ENCODE data around the gene NPAS2.

The NPAS2 gene

GRCh38 chr2:100887039-100887578, 67.2 kb downstream of the NPAS2 start:
- H3K27me3 ChIP-seq (ENCODE audit: control insufficient read depth in 5 of 5, insufficient read depth in 4 of 5, low read length in 5 of 5) = no peaks in the 10 kb centered on the region
- no peaks in the 10 kb centered on the region for H3K36me3 ChIP-seq (ENCODE audit: control insufficient read depth in 5 of 5, insufficient read depth in 5 of 5, low read length in 5 of 5)
- H3K9me3 ChIP-seq (ENCODE audit: control insufficient read depth in 5 of 5, low read length in 5 of 5) = no peaks in the 10 kb centered on the region
- peaks cover 0 to 5% (median 3%) of the 10 kb centered on the region in 5 donors for H3K4me1 ChIP-seq (ENCODE audit: control insufficient read depth in 5 of 5, insufficient read depth in 5 of 5, low read length in 5 of 5)
- no peak overlapping the region for H3K9ac ChIP-seq (ENCODE audit: low read length in 5 of 5)
- H3K4me3 ChIP-seq (ENCODE audit: low read depth in 1 of 5, low read length in 5 of 5) = no peak overlapping the region
- no peak overlapping the region for H3K27ac ChIP-seq (ENCODE audit: low read depth, low read length)

DNA sequence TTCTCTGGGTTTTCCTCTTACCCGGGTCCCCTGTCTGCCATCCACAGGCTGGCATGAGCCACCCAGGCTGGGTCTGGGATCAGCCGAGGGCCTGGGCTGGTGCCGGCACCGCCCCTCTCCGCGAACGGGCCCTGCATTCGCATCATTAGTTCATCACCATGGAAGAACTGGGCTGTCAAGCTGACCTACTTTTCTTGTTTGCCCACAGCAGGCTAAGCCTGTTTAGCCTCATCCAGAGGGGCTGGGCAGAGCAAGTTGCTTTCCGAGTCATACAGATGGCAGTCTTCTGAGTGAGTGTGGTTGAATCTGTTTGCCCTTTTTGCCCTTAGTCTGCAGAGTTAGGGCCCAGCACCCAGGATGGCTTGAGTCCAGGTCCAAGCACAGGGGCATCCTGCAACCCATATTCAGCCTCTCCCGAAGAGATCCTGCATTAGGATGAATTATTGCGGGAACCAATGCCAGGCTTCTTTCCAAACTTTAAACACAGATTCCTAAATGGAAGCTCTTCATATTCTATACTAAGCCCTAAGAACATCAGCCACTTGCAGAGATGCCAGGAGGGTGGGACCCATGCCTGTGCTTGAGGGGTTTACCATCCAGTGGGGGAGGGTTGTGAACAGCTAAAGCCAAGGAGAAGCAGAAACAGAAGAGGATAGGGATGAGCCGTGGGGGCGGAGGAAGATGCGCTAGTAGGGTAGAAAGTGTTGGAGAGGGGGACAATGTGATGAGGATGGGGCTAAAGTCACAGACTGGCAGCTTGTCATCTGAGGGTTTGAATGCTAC, 68.0 kb downstream of the NPAS2 start:
- H3K4me1 ChIP-seq (ENCODE audit: control insufficient read depth in 5 of 5, insufficient read depth in 5 of 5, low read length in 5 of 5) = peaks cover 0 to 11% (median 3%) of the 10 kb centered on the region in 5 donors
- no peaks in the 10 kb centered on the region for H3K36me3 ChIP-seq (ENCODE audit: control insufficient read depth in 5 of 5, insufficient read depth in 5 of 5, low read length in 5 of 5)
- no peaks in the 10 kb centered on the region for H3K9me3 ChIP-seq (ENCODE audit: control insufficient read depth in 5 of 5, low read length in 5 of 5)
- H3K27ac ChIP-seq (ENCODE audit: low read depth, low read length) = no peak overlapping the region
- no peaks in the 10 kb centered on the region for H3K27me3 ChIP-seq (ENCODE audit: control insufficient read depth in 5 of 5, insufficient read depth in 4 of 5, low read length in 5 of 5)
- no peak overlapping the region for H3K4me3 ChIP-seq (ENCODE audit: low read depth in 1 of 5, low read length in 5 of 5)
- H3K9ac ChIP-seq (ENCODE audit: low read length in 5 of 5) = no peak overlapping the region

- Histone ChIP-seq H3K9me3 (ENCODE audit: control insufficient read depth in 5 of 5, low read length in 5 of 5) (no peaks in the 10 kb centered on the region), H3K27ac (ENCODE audit: low read depth, low read length) (no peak overlapping the region), H3K4me1 (ENCODE audit: control insufficient read depth in 5 of 5, insufficient read depth in 5 of 5, low read length in 5 of 5) (peaks cover 0 to 11% (median 3%) of the 10 kb centered on the region in 5 donors), H3K36me3 (ENCODE audit: control insufficient read depth in 5 of 5, insufficient read depth in 5 of 5, low read length in 5 of 5) (no peaks in the 10 kb centered on the region), H3K4me3 (ENCODE audit: low read depth in 1 of 5, low read length in 5 of 5) (no peak overlapping the region), H3K9ac (ENCODE audit: low read length in 5 of 5) (no peak overlapping the region), H3K27me3 (ENCODE audit: control insufficient read depth in 5 of 5, insufficient read depth in 4 of 5, low read length in 5 of 5) (no peaks in the 10 kb centered on the region)
Observed at GRCh38 chr2:100888601-100889000, 68.7 kb downstream of the NPAS2 start.

GRCh38 chr2:100889286-100889685, 69.3 kb downstream of the NPAS2 start:
- H3K36me3 ChIP-seq (ENCODE audit: control insufficient read depth in 5 of 5, insufficient read depth in 5 of 5, low read length in 5 of 5) = no peaks in the 10 kb centered on the region
- no peaks in the 10 kb centered on the region for H3K27me3 ChIP-seq (ENCODE audit: control insufficient read depth in 5 of 5, insufficient read depth in 4 of 5, low read length in 5 of 5)
- no peaks in the 10 kb centered on the region for H3K9me3 ChIP-seq (ENCODE audit: control insufficient read depth in 5 of 5, low read length in 5 of 5)
- H3K27ac ChIP-seq (ENCODE audit: low read depth, low read length) = no peak overlapping the region
- H3K9ac ChIP-seq (ENCODE audit: low read length in 5 of 5) = no peak overlapping the region
- peaks cover 0 to 11% (median 4%) of the 10 kb centered on the region in 5 donors for H3K4me1 ChIP-seq (ENCODE audit: control insufficient read depth in 5 of 5, insufficient read depth in 5 of 5, low read length in 5 of 5)
- no peak overlapping the region for H3K4me3 ChIP-seq (ENCODE audit: low read depth in 1 of 5, low read length in 5 of 5)

DNA sequence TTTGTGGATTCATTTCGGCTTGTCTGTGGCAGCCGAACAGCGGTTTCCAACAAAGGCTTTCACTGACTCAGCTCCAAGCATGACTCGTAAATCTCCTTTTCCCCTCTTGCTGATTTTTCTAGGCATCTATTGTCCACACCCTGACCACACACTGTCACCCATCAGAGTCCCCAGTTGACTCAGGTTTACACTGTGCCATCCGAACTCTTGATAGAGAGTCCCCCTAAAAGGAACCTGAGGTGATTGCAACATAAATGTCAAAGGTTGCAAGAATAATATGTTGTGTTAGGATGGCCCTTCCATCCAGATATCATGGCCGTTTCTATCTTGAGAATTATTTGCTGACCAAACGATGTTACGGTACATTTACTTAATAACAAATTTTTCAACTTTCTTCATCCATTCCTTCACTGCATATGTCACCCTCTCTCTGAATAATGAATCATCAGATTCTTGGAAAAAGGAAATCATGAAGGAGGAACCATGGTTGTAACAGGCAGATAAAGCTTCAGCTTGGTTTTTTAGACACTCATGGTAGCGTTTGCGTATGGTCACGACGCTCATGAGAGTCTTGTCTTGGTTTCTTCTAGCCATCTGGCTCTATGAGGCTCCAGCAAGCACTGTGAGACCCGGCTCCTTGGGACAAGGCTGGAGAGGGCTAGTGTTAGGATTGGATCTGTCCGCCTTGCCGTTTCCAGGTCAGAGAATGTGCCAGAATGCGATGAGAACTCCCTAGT, 72.1 kb downstream of the NPAS2 start:
- Histone ChIP-seq H3K9ac (ENCODE audit: low read length in 5 of 5) (no peak overlapping the region), H3K4me1 (ENCODE audit: control insufficient read depth in 5 of 5, insufficient read depth in 5 of 5, low read length in 5 of 5) (peaks cover 0 to 11% (median 4%) of the 10 kb centered on the region in 5 donors), H3K4me3 (ENCODE audit: low read depth in 1 of 5, low read length in 5 of 5) (peak overlapping the region in 1 of 5 donors; percentile 36), H3K9me3 (ENCODE audit: control insufficient read depth in 5 of 5, low read length in 5 of 5) (no peaks in the 10 kb centered on the region), H3K36me3 (ENCODE audit: control insufficient read depth in 5 of 5, insufficient read depth in 5 of 5, low read length in 5 of 5) (no peaks in the 10 kb centered on the region), H3K27me3 (ENCODE audit: control insufficient read depth in 5 of 5, insufficient read depth in 4 of 5, low read length in 5 of 5) (no peaks in the 10 kb centered on the region), H3K27ac (ENCODE audit: low read depth, low read length) (peak overlapping the region; percentile 39)

DNA sequence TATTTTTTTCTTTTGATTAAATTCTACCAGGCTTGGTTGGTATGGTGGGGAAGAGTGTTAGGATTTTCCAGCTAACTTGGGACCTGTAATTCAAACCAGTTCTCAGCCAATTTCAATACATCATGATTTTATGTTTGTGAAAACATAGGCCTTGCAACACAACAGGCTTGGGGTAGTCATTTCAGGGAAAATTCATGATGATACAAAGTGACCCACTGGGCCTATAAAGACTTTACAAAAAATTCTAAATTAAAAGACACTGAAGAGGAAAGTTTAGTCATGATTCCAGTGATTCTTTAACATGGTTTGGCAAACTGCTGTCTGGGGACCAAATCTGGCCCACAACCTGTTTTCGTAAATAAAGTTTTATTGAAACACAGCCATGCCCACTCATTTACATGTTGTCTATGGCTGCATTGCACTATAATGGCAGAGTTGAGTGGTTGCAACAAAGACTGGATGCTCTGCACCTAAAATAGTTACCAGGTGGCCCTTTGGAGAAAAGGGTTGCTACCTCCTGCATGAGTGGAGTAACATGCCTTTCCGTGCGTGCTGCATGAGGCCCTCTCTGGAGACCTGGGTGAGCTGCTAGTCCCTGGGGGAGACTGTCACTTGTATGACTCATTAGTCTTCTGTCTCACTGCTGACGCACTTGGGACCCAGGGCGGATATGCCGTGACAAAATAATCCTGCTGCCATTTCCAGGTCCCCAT, 73.6 kb downstream of the NPAS2 start:
- Histone ChIP-seq H3K4me1 (ENCODE audit: control insufficient read depth in 5 of 5, insufficient read depth in 5 of 5, low read length in 5 of 5) (peaks cover 0 to 11% (median 3%) of the 10 kb centered on the region in 5 donors), H3K27ac (ENCODE audit: low read depth, low read length) (peak overlapping the region; percentile 66)

DNA sequence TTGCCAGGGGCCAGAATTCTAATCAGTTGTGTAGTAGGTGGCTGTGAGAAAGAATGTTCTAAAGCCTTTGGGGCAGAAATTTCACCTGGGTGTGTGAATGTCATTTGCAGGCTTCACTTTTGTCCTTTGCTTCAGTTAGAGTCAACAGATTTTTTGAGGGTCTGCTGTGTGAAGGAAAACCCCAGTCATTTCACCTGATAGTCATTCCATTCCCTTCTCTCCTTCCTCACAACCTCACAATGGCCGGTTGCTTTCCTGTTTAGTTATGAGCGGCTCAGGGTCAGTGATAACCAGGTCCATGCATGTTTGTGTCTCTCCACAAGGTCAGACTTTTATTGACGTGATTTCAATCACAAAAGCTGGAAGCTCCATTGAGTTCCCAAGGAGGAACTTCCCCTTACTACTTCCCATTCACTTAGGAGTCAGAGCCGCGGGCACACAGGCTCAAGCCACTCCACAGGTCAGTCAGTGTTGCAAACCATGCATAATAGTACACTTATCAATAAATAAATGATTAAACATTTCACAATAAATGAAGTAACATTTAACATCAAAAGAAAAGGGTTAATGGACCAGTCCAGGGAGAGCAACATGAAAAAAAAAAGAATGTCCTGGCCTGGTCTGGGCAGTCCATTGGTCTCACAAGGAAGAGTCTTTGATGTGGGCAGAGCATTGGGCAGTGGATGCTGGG, 74.3 kb downstream of the NPAS2 start:
- H3K9me3 ChIP-seq (ENCODE audit: control insufficient read depth in 5 of 5, low read length in 5 of 5) = no peaks in the 10 kb centered on the region
- peaks cover 0 to 11% (median 3%) of the 10 kb centered on the region in 5 donors for H3K4me1 ChIP-seq (ENCODE audit: control insufficient read depth in 5 of 5, insufficient read depth in 5 of 5, low read length in 5 of 5)
- H3K9ac ChIP-seq (ENCODE audit: low read length in 5 of 5) = no peak overlapping the region
- no peak overlapping the region for H3K27ac ChIP-seq (ENCODE audit: low read depth, low read length)
- H3K27me3 ChIP-seq (ENCODE audit: control insufficient read depth in 5 of 5, insufficient read depth in 4 of 5, low read length in 5 of 5) = no peaks in the 10 kb centered on the region
- no peak overlapping the region for H3K4me3 ChIP-seq (ENCODE audit: low read depth in 1 of 5, low read length in 5 of 5)
- no peaks in the 10 kb centered on the region for H3K36me3 ChIP-seq (ENCODE audit: control insufficient read depth in 5 of 5, insufficient read depth in 5 of 5, low read length in 5 of 5)

More for the DNA sequence above, 73.6 kb downstream of the NPAS2 start:
- no peaks in the 10 kb centered on the region for H3K27me3 ChIP-seq (ENCODE audit: control insufficient read depth in 5 of 5, insufficient read depth in 4 of 5, low read length in 5 of 5)
- no peaks in the 10 kb centered on the region for H3K9me3 ChIP-seq (ENCODE audit: control insufficient read depth in 5 of 5, low read length in 5 of 5)
- H3K36me3 ChIP-seq (ENCODE audit: control insufficient read depth in 5 of 5, insufficient read depth in 5 of 5, low read length in 5 of 5) = no peaks in the 10 kb centered on the region
- H3K9ac ChIP-seq (ENCODE audit: low read length in 5 of 5) = no peak overlapping the region
- H3K4me3 ChIP-seq (ENCODE audit: low read depth in 1 of 5, low read length in 5 of 5) = no peak overlapping the region

GRCh38 chr2:100894796-100895156, 74.8 kb downstream of the NPAS2 start:
- Histone ChIP-seq H3K36me3 (ENCODE audit: control insufficient read depth in 5 of 5, insufficient read depth in 5 of 5, low read length in 5 of 5) (no peaks in the 10 kb centered on the region), H3K9me3 (ENCODE audit: control insufficient read depth in 5 of 5, low read length in 5 of 5) (no peaks in the 10 kb centered on the region), H3K4me1 (ENCODE audit: control insufficient read depth in 5 of 5, insufficient read depth in 5 of 5, low read length in 5 of 5) (peaks cover 0 to 11% (median 3%) of the 10 kb centered on the region in 5 donors), H3K27ac (ENCODE audit: low read depth, low read length) (no peak overlapping the region), H3K27me3 (ENCODE audit: control insufficient read depth in 5 of 5, insufficient read depth in 4 of 5, low read length in 5 of 5) (no peaks in the 10 kb centered on the region), H3K9ac (ENCODE audit: low read length in 5 of 5) (no peak overlapping the region), H3K4me3 (ENCODE audit: low read depth in 1 of 5, low read length in 5 of 5) (no peak overlapping the region)

DNA sequence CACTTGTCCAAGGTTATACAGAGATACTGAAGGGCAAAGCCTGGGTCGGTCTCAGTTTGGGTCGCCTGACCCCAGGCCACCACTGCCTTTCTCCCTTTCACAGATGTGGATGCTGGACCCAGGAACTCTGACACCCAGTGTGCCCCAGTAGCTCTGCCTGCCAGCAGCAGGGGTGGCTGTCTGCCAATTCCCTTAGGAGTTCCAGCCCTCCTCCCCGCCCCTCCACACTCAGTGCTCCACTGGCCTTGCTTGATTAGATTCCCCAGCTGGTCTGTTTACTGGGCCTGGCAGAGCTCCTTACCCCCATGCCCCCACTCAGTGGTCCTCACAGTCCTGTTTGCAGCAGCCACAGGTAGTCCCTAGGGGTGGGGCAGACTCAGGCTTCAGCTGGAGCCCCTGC, 75.5 kb downstream of the NPAS2 start:
- Histone ChIP-seq H3K4me3 (ENCODE audit: low read depth in 1 of 5, low read length in 5 of 5) (no peak overlapping the region), H3K9ac (ENCODE audit: low read length in 5 of 5) (no peak overlapping the region), H3K27ac (ENCODE audit: low read depth, low read length) (no peak overlapping the region), H3K36me3 (ENCODE audit: control insufficient read depth in 5 of 5, insufficient read depth in 5 of 5, low read length in 5 of 5) (no peaks in the 10 kb centered on the region), H3K27me3 (ENCODE audit: control insufficient read depth in 5 of 5, insufficient read depth in 4 of 5, low read length in 5 of 5) (no peaks in the 10 kb centered on the region), H3K4me1 (ENCODE audit: control insufficient read depth in 5 of 5, insufficient read depth in 5 of 5, low read length in 5 of 5) (peaks cover 0 to 11% (median 3%) of the 10 kb centered on the region in 5 donors), H3K9me3 (ENCODE audit: control insufficient read depth in 5 of 5, low read length in 5 of 5) (peaks cover 0 to 3% (median 0%) of the 10 kb centered on the region in 5 donors)

All from subcutaneous abdominal adipose tissue (tissue), 5 donors.